ENCODE measurements around the gene ING2.
"Not testable (repeated sequence)": the region's sequence is repeated elsewhere in the genome, so short reads cannot be mapped to it uniquely, and the experiment has no call there.

ING2 gene

GRCh38 chr4:183478926-183479325 is 25.9 kb upstream of the ING2 start:
- Histone ChIP-seq H3K27me3 (replicated peaks; ENCODE audit: insufficient read depth, low read length) (no peaks in the 10 kb centered on the region), H3K36me3 (replicated peaks; ENCODE audit: insufficient read depth, low read length) (no peaks in the 10 kb centered on the region), H3K9me3 (replicated peaks; ENCODE audit: insufficient read depth, low read length) (no peaks in the 10 kb centered on the region), H3K27ac (ENCODE audit: low read length) (no peak overlapping the region), H3F3A (ENCODE audit: insufficient read depth, low read length) (no peaks in the 10 kb centered on the region), H3K9ac (ENCODE audit: low read length) (no peak overlapping the region), H3K79me2 (ENCODE audit: low read length) (no peaks in the 10 kb centered on the region), H3K4me2 (ENCODE audit: low read depth, low read length) (no peak overlapping the region), H3K4me3 (ENCODE audit: low read length) (no peak overlapping the region), H2AFZ (ENCODE audit: low read length) (no peak overlapping the region), H3K9me2 (replicated peaks; ENCODE audit: insufficient read depth, low read length) (no peaks in the 10 kb centered on the region), H3K4me1 (ENCODE audit: low read length) (no peaks in the 10 kb centered on the region), H4K20me1 (ENCODE audit: insufficient read depth, low read length) (no peaks in the 10 kb centered on the region)
- TF ChIP-seq CTCF (IDR thresholded peaks at IDR 0.05; ENCODE audit: low read length) = no peak
- no peak for TF ChIP-seq EZH2 (optimal IDR thresholded peaks at IDR 0.05; ENCODE audit: low read depth, low read length)
- no peak for TF ChIP-seq EZH2phosphoT487 (IDR thresholded peaks at IDR 0.05; ENCODE audit: low read length)
- no peak for DNase-seq

GRCh38 chr4:183482515-183483095 is 22.3 kb upstream of the ING2 start:
- not testable (repeated sequence) for H2AFZ ChIP-seq (ENCODE audit: low read length); H3K9me3 ChIP-seq (replicated peaks; ENCODE audit: insufficient read depth, low read length); H3K36me3 ChIP-seq (replicated peaks; ENCODE audit: insufficient read depth, low read length); H3K27me3 ChIP-seq (replicated peaks; ENCODE audit: insufficient read depth, low read length); H3K4me1 ChIP-seq (ENCODE audit: low read length); H3K4me3 ChIP-seq (ENCODE audit: low read length); H3K9me2 ChIP-seq (replicated peaks; ENCODE audit: insufficient read depth, low read length); H3K9ac ChIP-seq (ENCODE audit: low read length); H3K79me2 ChIP-seq (ENCODE audit: low read length); DNase-seq; H3K4me2 ChIP-seq (ENCODE audit: low read depth, low read length); H4K20me1 ChIP-seq (ENCODE audit: insufficient read depth, low read length); H3K27ac ChIP-seq (ENCODE audit: low read length); H3F3A ChIP-seq (ENCODE audit: insufficient read depth, low read length)

- no peak overlapping the region for H2AFZ ChIP-seq (ENCODE audit: low read length)
- no peak overlapping the region for H3K4me3 ChIP-seq (ENCODE audit: low read length)
- H3K27me3 ChIP-seq (replicated peaks; ENCODE audit: insufficient read depth, low read length) = no peaks in the 10 kb centered on the region
- TF ChIP-seq CTCF (IDR thresholded peaks at IDR 0.05; ENCODE audit: low read length) (no peak), EZH2phosphoT487 (IDR thresholded peaks at IDR 0.05; ENCODE audit: low read length) (no peak), EZH2 (optimal IDR thresholded peaks at IDR 0.05; ENCODE audit: low read depth, low read length) (no peak)
- no peaks in the 10 kb centered on the region for H3F3A ChIP-seq (ENCODE audit: insufficient read depth, low read length)
- H3K4me1 ChIP-seq (ENCODE audit: low read length) = no peaks in the 10 kb centered on the region
- H3K27ac ChIP-seq (ENCODE audit: low read length) = no peak overlapping the region
- no peak overlapping the region for H3K4me2 ChIP-seq (ENCODE audit: low read depth, low read length)
- no peaks in the 10 kb centered on the region for H4K20me1 ChIP-seq (ENCODE audit: insufficient read depth, low read length)
- H3K36me3 ChIP-seq (replicated peaks; ENCODE audit: insufficient read depth, low read length) = no peaks in the 10 kb centered on the region
- no peak overlapping the region for H3K9ac ChIP-seq (ENCODE audit: low read length)
- H3K79me2 ChIP-seq (ENCODE audit: low read length) = no peaks in the 10 kb centered on the region
- DNase-seq = no peak
- H3K9me2 ChIP-seq (replicated peaks; ENCODE audit: insufficient read depth, low read length) = no peaks in the 10 kb centered on the region
- no peaks in the 10 kb centered on the region for H3K9me3 ChIP-seq (replicated peaks; ENCODE audit: insufficient read depth, low read length)
These were observed 20.9 kb upstream of the ING2 start for GRCh38 chr4:183483997-183484396.

GRCh38 chr4:183485411-183486160 is 19.3 kb upstream of the ING2 start:
- H3K36me3 ChIP-seq (replicated peaks; ENCODE audit: insufficient read depth, low read length) = no peaks in the 10 kb centered on the region
- no peak for TF ChIP-seq EZH2phosphoT487 (IDR thresholded peaks at IDR 0.05; ENCODE audit: low read length)
- no peak for TF ChIP-seq CTCF (IDR thresholded peaks at IDR 0.05; ENCODE audit: low read length)
- TF ChIP-seq EZH2 (optimal IDR thresholded peaks at IDR 0.05; ENCODE audit: low read depth, low read length) = no peak

More at GRCh38 chr4:183485411-183486160, 19.3 kb upstream of the ING2 start:
- H3K27ac ChIP-seq (ENCODE audit: low read length) = no peak overlapping the region
- H3K9me2 ChIP-seq (replicated peaks; ENCODE audit: insufficient read depth, low read length) = no peaks in the 10 kb centered on the region
- no peak overlapping the region for H3K9ac ChIP-seq (ENCODE audit: low read length)
- H3K4me3 ChIP-seq (ENCODE audit: low read length) = no peak overlapping the region
- H4K20me1 ChIP-seq (ENCODE audit: insufficient read depth, low read length) = no peaks in the 10 kb centered on the region
- no peak for DNase-seq
- no peaks in the 10 kb centered on the region for H3K9me3 ChIP-seq (replicated peaks; ENCODE audit: insufficient read depth, low read length)
- no peaks in the 10 kb centered on the region for H3F3A ChIP-seq (ENCODE audit: insufficient read depth, low read length)
- H3K27me3 ChIP-seq (replicated peaks; ENCODE audit: insufficient read depth, low read length) = no peaks in the 10 kb centered on the region
- H3K79me2 ChIP-seq (ENCODE audit: low read length) = no peaks in the 10 kb centered on the region
- H3K4me2 ChIP-seq (ENCODE audit: low read depth, low read length) = no peak overlapping the region
- no peak overlapping the region for H2AFZ ChIP-seq (ENCODE audit: low read length)
- H3K4me1 ChIP-seq (ENCODE audit: low read length) = no peaks in the 10 kb centered on the region
